ENCODE data around the gene ADRB2.
A peak's percentile ranks its signal among the peaks of the same experiment; 100 is the strongest.

ADRB2 gene

DNA sequence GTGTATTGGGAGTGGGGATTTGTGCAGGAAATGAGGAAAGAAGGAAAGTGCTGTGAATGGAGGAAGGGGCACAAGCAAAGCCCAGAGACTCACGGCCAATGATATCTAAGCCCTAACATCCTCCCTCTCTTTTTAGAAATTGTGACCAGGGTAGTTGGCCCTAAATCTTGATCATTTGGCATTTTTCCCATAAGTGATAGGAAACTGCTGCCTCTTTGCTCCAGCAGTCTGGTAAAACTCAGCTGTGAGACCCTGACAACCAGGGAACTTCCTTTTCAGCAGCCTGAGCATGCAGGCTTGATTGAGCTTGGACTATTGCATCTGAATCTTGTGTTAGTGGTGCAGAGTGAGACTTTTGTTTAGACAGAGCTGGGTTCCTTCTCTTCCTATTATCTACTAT lies 9.6 kb upstream of the ADRB2 start:
- Histone ChIP-seq H3K27me3 (ENCODE audit: control insufficient read depth in 1 of 2, insufficient read depth in 2 of 2, low read length in 2 of 2) (no peaks in the 10 kb centered on the region), H3K4me3 (ENCODE audit: low read length in 2 of 2) (no peak overlapping the region), H3K9ac (ENCODE audit: low read length in 2 of 2) (no peak overlapping the region), H3K4me1 (ENCODE audit: control insufficient read depth, insufficient read depth, low read length) (peaks cover 3% of the 10 kb centered on the region), H3K9me3 (ENCODE audit: control insufficient read depth in 2 of 2, low read length in 2 of 2) (no peaks in the 10 kb centered on the region), H3K27ac (ENCODE audit: low read length) (no peak overlapping the region), H3K36me3 (ENCODE audit: control insufficient read depth in 2 of 2, insufficient read depth in 2 of 2, low read length in 2 of 2) (no peaks in the 10 kb centered on the region)

DNA sequence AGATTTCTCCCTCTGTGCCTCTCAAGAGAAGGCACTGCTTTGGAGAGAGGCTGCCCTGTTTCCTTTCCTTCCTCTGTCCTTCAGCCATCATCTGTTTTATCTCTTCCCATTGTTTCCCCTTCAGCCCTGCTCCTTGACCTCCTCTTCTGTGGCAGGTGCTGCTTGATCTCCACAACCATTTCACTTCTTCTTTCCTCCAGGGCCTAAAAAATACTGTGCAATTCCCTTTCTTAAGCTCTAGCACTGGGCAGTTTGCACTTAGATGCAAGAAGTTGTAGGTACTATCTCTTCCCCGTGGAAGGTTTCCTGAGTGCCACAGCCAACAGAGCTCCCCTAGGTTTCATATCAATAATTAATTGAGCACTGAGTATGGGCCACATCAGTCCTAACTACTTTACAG lies 8.8 kb upstream of the ADRB2 start:
- H3K9ac ChIP-seq (ENCODE audit: low read length in 2 of 2): no peak overlapping the region
- H3K4me1 ChIP-seq (ENCODE audit: control insufficient read depth, insufficient read depth, low read length): peaks cover 3% of the 10 kb centered on the region
- no peaks in the 10 kb centered on the region for H3K36me3 ChIP-seq (ENCODE audit: control insufficient read depth in 2 of 2, insufficient read depth in 2 of 2, low read length in 2 of 2)

DNA sequence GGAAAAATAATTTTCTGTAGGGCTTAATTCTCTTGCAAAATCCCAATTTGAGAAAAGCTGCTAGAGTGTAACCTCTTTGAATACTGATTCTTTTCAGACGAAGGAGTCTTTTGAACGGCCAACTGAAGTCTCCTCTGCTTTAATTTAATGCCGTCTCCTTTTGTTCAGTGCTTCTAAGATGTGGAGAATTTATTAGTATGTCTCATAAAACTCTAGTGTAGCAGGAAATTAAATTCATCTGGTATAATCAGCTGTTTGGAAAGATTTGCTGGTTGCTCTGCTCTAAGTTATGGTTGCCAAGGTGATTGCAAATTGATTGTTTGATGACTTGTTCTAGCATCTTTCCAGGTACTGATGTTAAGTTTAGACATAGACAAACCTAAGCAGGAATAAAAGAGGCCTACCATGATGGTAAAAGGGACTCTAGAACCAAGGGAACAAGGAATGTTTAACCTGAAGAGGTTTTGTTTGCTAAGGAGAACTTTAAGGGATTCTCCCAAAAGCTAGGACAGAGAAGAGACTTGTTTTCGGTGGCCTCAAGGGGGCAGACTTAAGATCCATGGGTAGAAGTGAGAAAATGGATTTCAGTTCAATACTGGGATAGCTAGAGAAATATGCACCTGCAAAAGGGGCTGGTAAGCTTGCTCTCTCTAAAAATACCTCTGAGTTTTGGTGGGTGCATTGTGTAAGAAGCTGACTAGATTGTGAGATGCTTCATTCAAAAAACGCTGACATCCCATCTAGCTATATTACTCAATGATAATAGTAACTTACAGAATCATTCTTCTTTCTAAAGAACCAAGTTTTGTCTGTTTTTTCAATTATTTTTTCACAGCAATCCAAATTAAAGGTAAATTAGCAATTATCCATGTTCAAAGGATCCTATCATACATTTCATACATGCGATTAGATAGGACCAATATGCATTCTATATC lies 5.7 kb upstream of the ADRB2 start:
- Histone ChIP-seq H3K9me3 (ENCODE audit: control insufficient read depth in 2 of 2, low read length in 2 of 2) (no peaks in the 10 kb centered on the region), H3K27ac (ENCODE audit: low read length) (no peak overlapping the region), H3K27me3 (ENCODE audit: control insufficient read depth in 1 of 2, insufficient read depth in 2 of 2, low read length in 2 of 2) (no peaks in the 10 kb centered on the region), H3K9ac (ENCODE audit: low read length in 2 of 2) (no peak overlapping the region), H3K4me3 (ENCODE audit: low read length in 2 of 2) (no peak overlapping the region), H3K36me3 (ENCODE audit: control insufficient read depth in 2 of 2, insufficient read depth in 2 of 2, low read length in 2 of 2) (no peaks in the 10 kb centered on the region), H3K4me1 (ENCODE audit: control insufficient read depth, insufficient read depth, low read length) (peaks cover 5% of the 10 kb centered on the region)

More for the DNA sequence above, 8.8 kb upstream of the ADRB2 start:
- H3K27me3 ChIP-seq (ENCODE audit: control insufficient read depth in 1 of 2, insufficient read depth in 2 of 2, low read length in 2 of 2): no peaks in the 10 kb centered on the region
- no peak overlapping the region for H3K4me3 ChIP-seq (ENCODE audit: low read length in 2 of 2)
- no peaks in the 10 kb centered on the region for H3K9me3 ChIP-seq (ENCODE audit: control insufficient read depth in 2 of 2, low read length in 2 of 2)
- no peak overlapping the region for H3K27ac ChIP-seq (ENCODE audit: low read length)

DNA sequence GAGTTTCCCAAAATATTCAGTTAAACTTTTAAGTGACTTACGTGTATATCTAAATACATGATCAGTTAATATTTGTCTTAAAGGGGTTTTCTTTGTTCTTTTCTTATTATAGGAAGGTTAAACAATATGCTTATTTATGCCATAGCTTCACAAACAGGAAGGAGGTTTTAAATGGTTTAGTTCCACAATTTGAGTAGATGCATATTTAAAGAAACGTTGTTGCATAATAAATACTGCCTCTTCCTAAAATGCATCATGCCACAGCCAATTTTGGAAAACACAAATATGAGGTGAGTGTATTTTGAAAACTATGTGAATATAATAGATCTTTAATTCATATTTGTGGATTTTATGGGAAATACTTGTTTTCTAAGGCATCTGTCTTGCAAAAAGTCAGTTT lies 2.5 kb upstream of the ADRB2 start:
- no peaks in the 10 kb centered on the region for H3K9me3 ChIP-seq (ENCODE audit: control insufficient read depth in 2 of 2, low read length in 2 of 2)
- no peak overlapping the region for H3K4me3 ChIP-seq (ENCODE audit: low read length in 2 of 2)
- H3K36me3 ChIP-seq (ENCODE audit: control insufficient read depth in 2 of 2, insufficient read depth in 2 of 2, low read length in 2 of 2): no peaks in the 10 kb centered on the region
- no peaks in the 10 kb centered on the region for H3K27me3 ChIP-seq (ENCODE audit: control insufficient read depth in 1 of 2, insufficient read depth in 2 of 2, low read length in 2 of 2)
- no peak overlapping the region for H3K9ac ChIP-seq (ENCODE audit: low read length in 2 of 2)
- peaks cover 17% of the 10 kb centered on the region for H3K4me1 ChIP-seq (ENCODE audit: control insufficient read depth, insufficient read depth, low read length)
- no peak overlapping the region for H3K27ac ChIP-seq (ENCODE audit: low read length)

DNA sequence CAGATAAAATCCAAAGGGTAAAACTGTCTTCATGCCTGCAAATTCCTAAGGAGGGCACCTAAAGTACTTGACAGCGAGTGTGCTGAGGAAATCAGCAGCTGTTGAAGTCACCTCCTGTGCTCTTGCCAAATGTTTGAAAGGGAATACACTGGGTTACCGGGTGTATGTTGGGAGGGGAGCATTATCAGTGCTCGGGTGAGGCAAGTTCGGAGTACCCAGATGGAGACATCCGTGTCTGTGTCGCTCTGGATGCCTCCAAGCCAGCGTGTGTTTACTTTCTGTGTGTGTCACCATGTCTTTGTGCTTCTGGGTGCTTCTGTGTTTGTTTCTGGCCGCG lies 727 bp upstream of the ADRB2 start:
- peak overlapping the region; percentile 84 to 87 for H3K9ac ChIP-seq (ENCODE audit: low read length in 2 of 2)
- peak overlapping the region; percentile 92 to 95 for H3K4me3 ChIP-seq (ENCODE audit: low read length in 2 of 2)
- H3K27me3 ChIP-seq (ENCODE audit: control insufficient read depth in 1 of 2, insufficient read depth in 2 of 2, low read length in 2 of 2): no peaks in the 10 kb centered on the region
- no peaks in the 10 kb centered on the region for H3K9me3 ChIP-seq (ENCODE audit: control insufficient read depth in 2 of 2, low read length in 2 of 2)
- peaks cover 29% of the 10 kb centered on the region for H3K4me1 ChIP-seq (ENCODE audit: control insufficient read depth, insufficient read depth, low read length)
- H3K27ac ChIP-seq (ENCODE audit: low read length): peak overlapping the region; percentile 91
- H3K36me3 ChIP-seq (ENCODE audit: control insufficient read depth in 2 of 2, insufficient read depth in 2 of 2, low read length in 2 of 2): no peaks in the 10 kb centered on the region

DNA sequence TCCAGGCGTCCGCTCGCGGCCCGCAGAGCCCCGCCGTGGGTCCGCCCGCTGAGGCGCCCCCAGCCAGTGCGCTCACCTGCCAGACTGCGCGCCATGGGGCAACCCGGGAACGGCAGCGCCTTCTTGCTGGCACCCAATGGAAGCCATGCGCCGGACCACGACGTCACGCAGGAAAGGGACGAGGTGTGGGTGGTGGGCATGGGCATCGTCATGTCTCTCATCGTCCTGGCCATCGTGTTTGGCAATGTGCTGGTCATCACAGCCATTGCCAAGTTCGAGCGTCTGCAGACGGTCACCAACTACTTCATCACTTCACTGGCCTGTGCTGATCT lies 294 bp downstream of the ADRB2 start:
- Histone ChIP-seq H3K27me3 (ENCODE audit: control insufficient read depth in 1 of 2, insufficient read depth in 2 of 2, low read length in 2 of 2) (no peaks in the 10 kb centered on the region), H3K4me1 (ENCODE audit: control insufficient read depth, insufficient read depth, low read length) (peaks cover 35% of the 10 kb centered on the region), H3K27ac (ENCODE audit: low read length) (peak overlapping the region; percentile 91), H3K9ac (ENCODE audit: low read length in 2 of 2) (peak overlapping the region; percentile 42 to 66), H3K4me3 (ENCODE audit: low read length in 2 of 2) (peak overlapping the region; percentile 92 to 95), H3K36me3 (ENCODE audit: control insufficient read depth in 2 of 2, insufficient read depth in 2 of 2, low read length in 2 of 2) (no peaks in the 10 kb centered on the region), H3K9me3 (ENCODE audit: control insufficient read depth in 2 of 2, low read length in 2 of 2) (no peaks in the 10 kb centered on the region)

DNA sequence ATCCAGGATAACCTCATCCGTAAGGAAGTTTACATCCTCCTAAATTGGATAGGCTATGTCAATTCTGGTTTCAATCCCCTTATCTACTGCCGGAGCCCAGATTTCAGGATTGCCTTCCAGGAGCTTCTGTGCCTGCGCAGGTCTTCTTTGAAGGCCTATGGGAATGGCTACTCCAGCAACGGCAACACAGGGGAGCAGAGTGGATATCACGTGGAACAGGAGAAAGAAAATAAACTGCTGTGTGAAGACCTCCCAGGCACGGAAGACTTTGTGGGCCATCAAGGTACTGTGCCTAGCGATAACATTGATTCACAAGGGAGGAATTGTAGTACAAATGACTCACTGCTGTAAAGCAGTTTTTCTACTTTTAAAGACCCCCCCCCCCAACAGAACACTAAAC lies 1.3 kb downstream of the ADRB2 start:
- Histone ChIP-seq H3K9ac (ENCODE audit: low read length in 2 of 2) (peak overlapping the region; percentile 29 to 54), H3K4me1 (ENCODE audit: control insufficient read depth, insufficient read depth, low read length) (peaks cover 35% of the 10 kb centered on the region), H3K36me3 (ENCODE audit: control insufficient read depth in 2 of 2, insufficient read depth in 2 of 2, low read length in 2 of 2) (no peaks in the 10 kb centered on the region), H3K9me3 (ENCODE audit: control insufficient read depth in 2 of 2, low read length in 2 of 2) (no peaks in the 10 kb centered on the region), H3K27ac (ENCODE audit: low read length) (peak overlapping the region; percentile 91), H3K27me3 (ENCODE audit: control insufficient read depth in 1 of 2, insufficient read depth in 2 of 2, low read length in 2 of 2) (no peaks in the 10 kb centered on the region), H3K4me3 (ENCODE audit: low read length in 2 of 2) (peak overlapping the region; percentile 92 to 95)

DNA sequence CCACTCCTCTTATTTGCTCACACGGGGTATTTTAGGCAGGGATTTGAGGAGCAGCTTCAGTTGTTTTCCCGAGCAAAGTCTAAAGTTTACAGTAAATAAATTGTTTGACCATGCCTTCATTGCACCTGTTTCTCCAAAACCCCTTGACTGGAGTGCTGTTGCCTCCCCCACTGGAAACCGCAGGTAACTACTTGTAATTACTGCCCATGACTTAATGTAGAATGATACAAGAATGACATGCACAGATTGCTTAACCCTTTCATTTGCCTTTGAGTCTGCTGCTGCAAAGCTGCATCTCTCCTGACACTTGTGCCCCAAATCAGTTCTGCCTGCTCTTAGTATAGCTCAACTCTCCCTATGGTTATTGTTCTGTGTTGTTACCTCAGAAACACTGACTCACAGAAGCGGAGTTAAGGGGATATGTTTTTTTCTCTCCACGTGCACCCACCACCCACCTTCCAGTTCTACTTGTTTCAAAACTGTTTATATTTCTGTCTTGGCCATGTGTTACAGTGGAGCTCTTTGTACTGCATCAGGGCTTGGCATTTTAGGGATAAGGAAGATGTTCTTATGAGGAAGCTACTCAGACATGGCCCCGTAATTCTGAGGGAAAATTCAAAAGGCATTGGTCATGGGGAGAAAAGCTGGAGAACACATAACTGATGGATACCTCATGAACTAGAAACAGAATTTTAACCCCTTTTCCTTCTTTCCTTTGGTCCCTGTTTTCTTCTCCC lies 2.3 kb downstream of the ADRB2 start:
- Histone ChIP-seq H3K4me1 (ENCODE audit: control insufficient read depth, insufficient read depth, low read length) (peaks cover 35% of the 10 kb centered on the region), H3K36me3 (ENCODE audit: control insufficient read depth in 2 of 2, insufficient read depth in 2 of 2, low read length in 2 of 2) (no peaks in the 10 kb centered on the region), H3K9me3 (ENCODE audit: control insufficient read depth in 2 of 2, low read length in 2 of 2) (no peaks in the 10 kb centered on the region), H3K4me3 (ENCODE audit: low read length in 2 of 2) (peak overlapping the region; percentile 92 to 95), H3K27ac (ENCODE audit: low read length) (peak overlapping the region; percentile 12), H3K9ac (ENCODE audit: low read length in 2 of 2) (peak overlapping the region; percentile 52 to 54), H3K27me3 (ENCODE audit: control insufficient read depth in 1 of 2, insufficient read depth in 2 of 2, low read length in 2 of 2) (no peaks in the 10 kb centered on the region)

DNA sequence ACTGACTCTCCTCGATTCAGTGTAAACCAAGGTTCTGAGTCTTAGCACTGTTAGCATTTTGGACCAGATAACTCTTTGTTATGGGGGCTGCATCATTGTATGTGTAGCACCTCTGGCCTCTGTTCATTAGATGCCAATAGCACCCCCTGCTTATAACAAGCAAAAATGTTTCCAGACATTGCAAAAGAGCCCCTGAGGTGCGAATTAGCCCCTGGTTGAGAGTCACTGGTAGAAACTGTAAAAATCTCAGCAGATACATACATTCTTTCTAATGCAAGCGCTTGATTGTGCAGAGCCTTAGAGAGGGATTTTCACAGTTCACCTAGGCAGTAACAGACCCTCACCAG lies 2.8 kb downstream of the ADRB2 start:
- Histone ChIP-seq H3K4me3 (ENCODE audit: low read length in 2 of 2) (peak overlapping the region; percentile 92 to 95), H3K36me3 (ENCODE audit: control insufficient read depth in 2 of 2, insufficient read depth in 2 of 2, low read length in 2 of 2) (no peaks in the 10 kb centered on the region), H3K9ac (ENCODE audit: low read length in 2 of 2) (peak overlapping the region in 1 of 2 donors; percentile 54), H3K27me3 (ENCODE audit: control insufficient read depth in 1 of 2, insufficient read depth in 2 of 2, low read length in 2 of 2) (no peaks in the 10 kb centered on the region), H3K27ac (ENCODE audit: low read length) (no peak overlapping the region), H3K4me1 (ENCODE audit: control insufficient read depth, insufficient read depth, low read length) (peaks cover 35% of the 10 kb centered on the region), H3K9me3 (ENCODE audit: control insufficient read depth in 2 of 2, low read length in 2 of 2) (no peaks in the 10 kb centered on the region)

DNA sequence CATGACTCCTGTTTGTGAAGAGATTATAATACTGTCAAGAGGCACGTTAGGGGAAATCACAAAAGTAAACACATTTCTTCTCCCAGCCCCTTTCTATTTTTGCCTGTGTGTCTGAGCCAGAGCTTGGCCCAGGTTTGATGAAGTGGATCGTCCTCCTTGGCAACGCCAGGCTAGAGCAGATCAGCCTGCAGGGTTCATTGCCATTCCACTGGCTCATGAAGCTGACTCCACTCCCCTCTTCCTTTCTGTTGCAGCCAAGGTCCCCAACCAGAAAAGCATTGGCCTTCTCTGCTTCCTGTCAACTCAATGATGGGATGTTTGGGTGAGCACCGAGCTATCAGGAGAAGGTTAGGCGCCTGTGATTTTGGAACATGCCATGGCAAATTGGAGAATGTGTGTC lies 3.3 kb downstream of the ADRB2 start:
- H3K4me1 ChIP-seq (ENCODE audit: control insufficient read depth, insufficient read depth, low read length): peaks cover 35% of the 10 kb centered on the region

DNA sequence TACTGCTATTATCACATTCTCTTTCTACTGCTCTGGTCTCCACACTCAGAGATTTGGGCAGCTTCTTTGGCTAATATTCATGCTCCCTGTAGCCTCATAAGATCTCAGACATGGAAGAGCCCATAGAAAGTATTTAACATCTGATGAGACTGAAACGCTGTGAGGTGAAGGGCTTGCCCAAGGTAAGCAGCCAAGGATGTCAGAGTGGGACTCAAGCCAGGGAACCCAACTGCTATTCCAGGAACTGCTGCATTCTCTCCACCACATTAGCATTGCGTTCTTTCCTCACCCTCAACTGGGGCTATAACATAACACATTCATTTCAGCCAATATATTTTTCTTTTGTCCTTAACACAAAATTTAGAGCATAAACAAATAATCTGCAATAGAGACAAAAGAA lies 3.8 kb downstream of the ADRB2 start:
- Histone ChIP-seq H3K27me3 (ENCODE audit: control insufficient read depth in 1 of 2, insufficient read depth in 2 of 2, low read length in 2 of 2) (no peaks in the 10 kb centered on the region), H3K9ac (ENCODE audit: low read length in 2 of 2) (no peak overlapping the region), H3K27ac (ENCODE audit: low read length) (no peak overlapping the region), H3K9me3 (ENCODE audit: control insufficient read depth in 2 of 2, low read length in 2 of 2) (no peaks in the 10 kb centered on the region), H3K4me1 (ENCODE audit: control insufficient read depth, insufficient read depth, low read length) (peaks cover 35% of the 10 kb centered on the region), H3K36me3 (ENCODE audit: control insufficient read depth in 2 of 2, insufficient read depth in 2 of 2, low read length in 2 of 2) (no peaks in the 10 kb centered on the region), H3K4me3 (ENCODE audit: low read length in 2 of 2) (peak overlapping the region; percentile 92 to 95)

More for the DNA sequence above, 3.3 kb downstream of the ADRB2 start:
- Histone ChIP-seq H3K9ac (ENCODE audit: low read length in 2 of 2) (peak overlapping the region in 1 of 2 donors; percentile 54), H3K4me3 (ENCODE audit: low read length in 2 of 2) (peak overlapping the region; percentile 92 to 95), H3K27me3 (ENCODE audit: control insufficient read depth in 1 of 2, insufficient read depth in 2 of 2, low read length in 2 of 2) (no peaks in the 10 kb centered on the region), H3K27ac (ENCODE audit: low read length) (no peak overlapping the region), H3K9me3 (ENCODE audit: control insufficient read depth in 2 of 2, low read length in 2 of 2) (no peaks in the 10 kb centered on the region), H3K36me3 (ENCODE audit: control insufficient read depth in 2 of 2, insufficient read depth in 2 of 2, low read length in 2 of 2) (no peaks in the 10 kb centered on the region)
